Natural killer cell (primary cell): Measurements from ENCODE around the gene NDUFV3. TPM values are rescaled to one million over a fixed set of nuclear protein-coding genes. Genes with fewer than 3 reads are reported as not detected.
"Not testable (repeated sequence)": the region's sequence is repeated elsewhere in the genome, so short reads cannot be mapped to it uniquely, and the experiment has no call there.

Experiments
- ATAC-seq, 3 donors: fragments of 150-1000 bp in 2 of 3; fragments of 200-7000 bp in 1 of 3; cut with Tn5 transposase; 1 replicate in 1 of 3; 2 replicates in 2 of 3; pipeline ENCODE4 v1.10.0; 2021; ENCODE audit warnings: mild to moderate bottlenecking in 2 of 3, moderate library complexity in 2 of 3
- DNase-seq, 2 donors: peaks; one replicate each; pipeline versions ENCODE4 v3.0.0 to v3.0.0-alpha.2; 2013 to 2021; ENCODE audit warnings: mixed read lengths in 1 of 2
- H3K27ac ChIP-seq: one replicate; pipeline ENCODE4 v1.5.1; 2013; ENCODE audit warnings: mild to moderate bottlenecking, low read length
- H3K27me3 ChIP-seq: one replicate; pipeline ENCODE4 v1.6.1; 2013; ENCODE audit warnings: low read length; ENCODE audit not compliant: control insufficient read depth, insufficient read depth
- H3K36me3 ChIP-seq: one replicate; pipeline ENCODE4 v1.6.1; 2013; ENCODE audit warnings: low read length; ENCODE audit not compliant: control insufficient read depth, insufficient read depth
- H3K4me1 ChIP-seq: one replicate; pipeline ENCODE4 v1.6.1; 2013; ENCODE audit warnings: low read length; ENCODE audit not compliant: control insufficient read depth, insufficient read depth
- H3K4me3 ChIP-seq: one replicate; pipeline ENCODE4 v1.5.1; 2013; ENCODE audit warnings: low read length
- H3K9me3 ChIP-seq: one replicate; pipeline ENCODE4 v1.6.1; 2013; ENCODE audit warnings: low read length; ENCODE audit not compliant: control insufficient read depth, insufficient read depth
- H3K27ac Mint-ChIP-seq, 2 donors: one replicate each; pipeline ENCODE4 v1.8.0; 2022; ENCODE audit warnings: mild to moderate bottlenecking in 2 of 2, mixed read lengths in 2 of 2, moderate library complexity in 1 of 2
- H3K27me3 Mint-ChIP-seq, 2 donors: one replicate each; pipeline ENCODE4 v1.8.0; 2022; ENCODE audit warnings: low read depth in 2 of 2, mixed read lengths in 2 of 2
- H3K36me3 Mint-ChIP-seq: one replicate; pipeline ENCODE4 v1.8.0; 2022; ENCODE audit warnings: mixed read lengths
- H3K4me1 Mint-ChIP-seq, 2 donors: one replicate each; pipeline ENCODE4 v1.8.0; 2022; ENCODE audit warnings: mixed read lengths in 2 of 2
- H3K4me3 Mint-ChIP-seq: one replicate; pipeline ENCODE4 v1.8.0; 2022; ENCODE audit warnings: mild to moderate bottlenecking, moderate library complexity, mixed read lengths
- H3K9me3 Mint-ChIP-seq, 2 donors: one replicate each; pipeline ENCODE4 v1.8.0; 2022; ENCODE audit warnings: mixed read lengths in 2 of 2
- WGBS: methylation state at CpG from one replicate; pipeline ENCODE4 v1.1.7; 2013; ENCODE audit warnings: missing lambda C conversion rate; ENCODE audit not compliant: insufficient coverage; 5-methylcytosine and 5-hydroxymethylcytosine counted together
- intact Hi-C: fragments of 100-400 bp; cut with micrococcal nuclease; formaldehyde crosslinking; loops from one replicate; pipeline ENCODE4 v1.14.2; 2022
- total RNA-seq, 4 donors: library from RNA; stranded (reverse); fragments of 120-200 nt in 1 of 4; gene quantifications; one replicate each; pipeline versions ENCODE4 v1.2.3 to v1.2.4, GENCODE V29; 2013 to 2022
- TF ChIP-seq, protein P1 (sequence below): fragments of 200-600 bp; IDR thresholded peaks from one replicate; pipeline ENCODE4 v1.8.0; 2022; ENCODE audit warnings: antibody characterized with exemption

NDUFV3 gene
- total RNA-seq, 3 donors from 2014 or later (not counting 1 experiment from before 2014, with no cell fraction given): 21.8 to 25.7 (median 23.9) TPM

DNA sequence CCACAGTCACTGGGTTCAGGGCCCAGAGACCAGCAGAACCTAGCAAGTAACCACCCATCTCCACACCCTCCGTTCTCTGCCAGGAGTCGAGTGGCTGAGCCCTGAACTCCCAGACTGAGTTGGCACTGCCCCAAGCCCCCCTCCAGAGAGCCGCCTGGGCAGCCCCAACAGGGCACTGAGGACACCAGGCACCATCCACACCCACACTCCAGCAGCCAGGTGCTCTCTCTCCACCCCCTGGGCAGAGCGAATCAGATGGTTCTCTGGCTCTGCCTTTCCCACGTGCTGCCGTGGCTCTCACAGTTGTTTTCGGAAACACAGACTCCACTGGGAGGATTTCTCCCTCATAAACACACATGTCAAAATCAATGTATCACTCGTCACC lies 27.3 kb upstream of the NDUFV3 start:
- no peaks in the 10 kb centered on the region for H3K9me3 ChIP-seq
- H3K36me3 ChIP-seq: peaks cover 51% of the 10 kb centered on the region
- TF ChIP-seq, protein P1, sequence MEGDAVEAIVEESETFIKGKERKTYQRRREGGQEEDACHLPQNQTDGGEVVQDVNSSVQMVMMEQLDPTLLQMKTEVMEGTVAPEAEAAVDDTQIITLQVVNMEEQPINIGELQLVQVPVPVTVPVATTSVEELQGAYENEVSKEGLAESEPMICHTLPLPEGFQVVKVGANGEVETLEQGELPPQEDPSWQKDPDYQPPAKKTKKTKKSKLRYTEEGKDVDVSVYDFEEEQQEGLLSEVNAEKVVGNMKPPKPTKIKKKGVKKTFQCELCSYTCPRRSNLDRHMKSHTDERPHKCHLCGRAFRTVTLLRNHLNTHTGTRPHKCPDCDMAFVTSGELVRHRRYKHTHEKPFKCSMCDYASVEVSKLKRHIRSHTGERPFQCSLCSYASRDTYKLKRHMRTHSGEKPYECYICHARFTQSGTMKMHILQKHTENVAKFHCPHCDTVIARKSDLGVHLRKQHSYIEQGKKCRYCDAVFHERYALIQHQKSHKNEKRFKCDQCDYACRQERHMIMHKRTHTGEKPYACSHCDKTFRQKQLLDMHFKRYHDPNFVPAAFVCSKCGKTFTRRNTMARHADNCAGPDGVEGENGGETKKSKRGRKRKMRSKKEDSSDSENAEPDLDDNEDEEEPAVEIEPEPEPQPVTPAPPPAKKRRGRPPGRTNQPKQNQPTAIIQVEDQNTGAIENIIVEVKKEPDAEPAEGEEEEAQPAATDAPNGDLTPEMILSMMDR: no peak
- Mint-ChIP-seq H3K27me3 (no peaks in the 10 kb centered on the region), H3K4me1 (peaks cover 0 to 28% of the 10 kb centered on the region in 2 donors), H3K9me3 (no peaks in the 10 kb centered on the region), H3K27ac (peak overlapping the region in 1 of 2 donors; percentile 64), H3K4me3 (no peak overlapping the region), H3K36me3 (no peaks in the 10 kb centered on the region)
- no peak for DNase-seq
- H3K4me1 ChIP-seq: no peaks in the 10 kb centered on the region
- ATAC-seq: no peak
- H3K27ac ChIP-seq: no peak overlapping the region
- WGBS: 83% methylated on average over 8 of the region's 8 CpGs
- H3K27me3 ChIP-seq: no peaks in the 10 kb centered on the region
- no peak overlapping the region for H3K4me3 ChIP-seq
- intact Hi-C loops: no loop called here

DNA sequence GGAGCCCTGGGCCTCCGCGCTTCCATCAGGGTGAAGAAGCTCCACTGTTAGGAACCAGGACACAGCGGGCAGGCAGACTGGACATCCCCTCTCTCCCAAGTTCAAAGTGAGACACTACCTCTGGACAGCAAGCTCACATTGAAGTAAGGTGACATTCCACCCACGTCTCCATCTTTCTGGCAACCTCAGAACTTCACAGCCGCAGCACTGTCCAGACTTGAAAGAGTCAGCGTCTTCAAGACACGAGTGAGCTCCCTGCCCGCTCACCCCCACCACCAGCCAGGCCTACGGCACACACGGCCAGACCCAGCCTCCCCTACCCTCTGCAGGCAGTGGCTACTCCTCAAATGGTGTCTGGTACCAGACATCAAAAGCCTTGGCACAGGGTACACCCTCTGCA lies 24.9 kb upstream of the NDUFV3 start:
- Histone ChIP-seq H3K9me3 (no peaks in the 10 kb centered on the region), H3K36me3 (peaks cover 48% of the 10 kb centered on the region), H3K4me3 (no peak overlapping the region), H3K27ac (no peak overlapping the region), H3K27me3 (no peaks in the 10 kb centered on the region), H3K4me1 (no peaks in the 10 kb centered on the region)
- ATAC-seq (no peak), DNase-seq (no peak)
- H3K27ac Mint-ChIP-seq: no peak overlapping the region
- H3K36me3 Mint-ChIP-seq: no peaks in the 10 kb centered on the region
- no peaks in the 10 kb centered on the region for H3K9me3 Mint-ChIP-seq
- intact Hi-C loops: no loop called here
- H3K4me3 Mint-ChIP-seq: no peak overlapping the region
- TF ChIP-seq, protein P1: no peak
- H3K4me1 Mint-ChIP-seq: peaks cover 0 to 21% of the 10 kb centered on the region in 2 donors
- H3K27me3 Mint-ChIP-seq: no peaks in the 10 kb centered on the region
- 93% methylated on average over 10 of the region's 10 CpGs for WGBS

DNA sequence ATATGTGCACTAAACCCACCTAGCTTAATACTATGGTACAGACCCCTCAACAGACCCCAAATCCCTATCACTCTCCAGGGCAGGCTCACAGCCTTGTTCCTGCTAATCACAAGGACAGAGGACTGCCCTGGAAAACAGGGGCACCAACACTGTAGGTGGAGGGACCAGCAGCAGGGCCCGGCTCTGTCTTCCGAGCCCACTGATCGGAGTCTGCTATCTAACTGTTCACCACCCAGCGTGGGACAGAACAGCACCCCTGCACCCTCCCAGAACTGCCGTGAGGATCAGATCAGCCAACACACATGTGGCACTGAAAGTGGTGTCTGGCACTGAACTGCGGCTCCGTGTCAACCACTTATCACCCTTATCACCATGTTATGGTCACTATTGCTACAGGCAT lies 20.0 kb upstream of the NDUFV3 start:
- 96% methylated on average over 7 of the region's 7 CpGs for WGBS
- no peaks in the 10 kb centered on the region for H3K9me3 ChIP-seq
- H3K4me3 ChIP-seq: no peak overlapping the region
- H3K27me3 ChIP-seq: no peaks in the 10 kb centered on the region
- no peak overlapping the region for H3K27ac Mint-ChIP-seq
- H3K4me3 Mint-ChIP-seq: no peak overlapping the region
- TF ChIP-seq, protein P1: no peak
- H3K9me3 Mint-ChIP-seq: no peaks in the 10 kb centered on the region
- intact Hi-C loops: no loop called here
- peaks cover 49% of the 10 kb centered on the region for H3K36me3 ChIP-seq
- peaks cover 2 to 3% of the 10 kb centered on the region in 2 donors for H3K4me1 Mint-ChIP-seq
- H3K27me3 Mint-ChIP-seq: no peaks in the 10 kb centered on the region
- no peak for DNase-seq
- no peak for ATAC-seq
- no peaks in the 10 kb centered on the region for H3K36me3 Mint-ChIP-seq
- no peaks in the 10 kb centered on the region for H3K4me1 ChIP-seq
- no peak overlapping the region for H3K27ac ChIP-seq

DNA sequence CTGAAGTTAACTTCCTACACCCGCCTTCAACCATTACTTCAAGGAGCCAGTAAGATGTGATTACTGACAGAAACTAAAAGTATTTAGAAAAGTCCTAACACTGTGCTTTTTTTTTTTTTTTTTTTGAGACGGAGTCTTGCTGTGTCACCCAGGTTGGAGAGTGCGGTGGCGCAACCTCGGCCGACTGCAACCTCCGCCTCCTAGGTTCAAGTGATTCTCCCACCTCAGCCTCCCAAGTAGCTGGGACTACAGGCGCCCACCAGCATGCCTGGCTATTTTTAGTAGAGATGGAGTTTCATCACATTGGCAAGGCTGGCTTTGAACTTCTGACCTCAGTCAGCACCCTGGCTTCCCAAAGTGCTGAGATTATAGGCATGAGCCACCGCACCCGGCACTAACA lies 17.3 kb upstream of the NDUFV3 start:
- H3K4me1 Mint-ChIP-seq: peaks cover 25 to 27% of the 10 kb centered on the region in 2 donors
- H3K36me3 ChIP-seq: peaks cover 30% of the 10 kb centered on the region
- WGBS: 91% methylated on average over 6 of the region's 10 CpGs
- ATAC-seq, H3K9me3 ChIP-seq, H3K36me3 Mint-ChIP-seq, DNase-seq, H3K9me3 Mint-ChIP-seq, H3K27me3 ChIP-seq, intact Hi-C loops, H3K4me3 Mint-ChIP-seq, H3K27ac Mint-ChIP-seq, H3K4me3 ChIP-seq, H3K27ac ChIP-seq, H3K27me3 Mint-ChIP-seq: not testable (repeated sequence)
- peaks cover 18% of the 10 kb centered on the region for H3K4me1 ChIP-seq
